ENCODE data around the gene DRAXIN.

DRAXIN gene

DNA sequence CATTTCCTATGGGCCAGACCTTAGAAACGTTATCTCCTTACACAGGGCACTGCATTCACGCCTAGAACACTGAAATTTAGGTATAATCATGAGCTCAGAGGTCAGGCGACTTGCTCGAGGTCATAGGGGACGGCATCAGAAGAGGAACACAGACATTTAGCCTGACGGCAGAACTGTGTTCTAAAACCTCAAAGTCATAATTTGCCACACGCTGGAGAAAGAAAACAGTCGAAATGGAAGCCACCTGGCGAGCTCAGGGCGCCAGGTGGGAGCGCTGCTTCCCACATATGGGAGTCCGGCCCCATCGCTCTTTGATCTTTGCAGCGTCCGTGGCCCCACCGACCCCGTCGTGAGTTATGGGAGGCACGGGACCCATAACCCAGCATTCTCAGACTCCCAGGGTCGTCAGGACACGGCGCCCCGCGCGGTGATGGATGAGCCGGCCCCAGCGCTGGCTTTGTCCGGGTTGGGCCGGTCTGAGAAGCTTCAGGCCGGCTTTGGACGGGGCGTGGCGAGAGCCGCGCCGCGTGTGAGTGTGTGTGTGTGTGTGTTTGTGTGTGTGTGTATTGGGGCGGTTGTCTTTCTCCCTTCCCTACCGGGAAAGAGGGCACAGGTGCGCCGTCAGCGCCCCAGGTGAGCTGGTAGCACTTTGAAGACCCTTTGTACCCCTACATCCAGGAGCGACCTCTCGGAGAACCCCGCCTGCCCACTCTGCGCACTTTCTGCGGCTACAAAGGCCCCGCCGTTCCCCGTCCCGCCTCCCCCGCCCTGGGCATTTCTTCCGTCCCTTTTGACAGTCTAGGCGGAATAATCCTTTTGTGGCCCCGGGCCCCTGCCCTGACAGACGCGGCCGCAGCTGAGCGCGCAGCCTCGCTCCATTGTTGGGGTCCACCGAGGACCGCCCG is 861 bp upstream of the DRAXIN start:
- DNase-seq (ENCODE audit: low spot score) = no peak

- no peak for DNase-seq (ENCODE audit: low spot score)
These were observed 610 bp downstream of the DRAXIN start for GRCh38 chr1:11691928-11692711.

DNA sequence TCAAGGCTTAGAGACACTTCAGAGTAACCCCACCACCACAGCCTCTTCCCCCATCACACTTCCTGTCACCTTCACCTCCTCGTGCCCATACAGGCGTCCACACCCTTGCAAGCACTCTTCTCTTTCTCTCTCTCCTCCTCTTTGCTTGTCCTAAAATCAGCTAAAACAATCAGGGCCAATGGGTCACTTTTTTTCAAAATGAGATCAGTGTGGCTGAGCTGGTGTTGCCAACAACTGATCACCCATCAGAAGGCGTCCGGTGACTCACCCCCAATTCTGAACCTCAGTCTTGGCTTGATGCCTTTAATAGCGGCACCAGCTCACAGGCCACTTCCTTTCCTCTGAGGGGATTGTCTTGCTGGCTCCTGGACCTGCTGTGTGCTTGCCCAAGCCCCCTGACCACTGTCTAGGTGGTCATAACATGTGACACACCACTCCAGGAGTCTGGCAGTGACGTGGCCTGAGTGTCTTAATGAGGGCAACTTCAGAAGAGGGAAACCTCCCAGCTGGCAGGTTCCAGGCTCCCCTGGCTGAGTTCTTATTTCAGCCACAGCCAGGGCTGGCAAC is 1.6 kb downstream of the DRAXIN start:
- peak; percentile 92 for DNase-seq (ENCODE audit: low spot score)

GRCh38 chr1:11693917-11694316 is 2.4 kb downstream of the DRAXIN start:
- DNase-seq (ENCODE audit: low spot score) = no peak

- no peak for DNase-seq (ENCODE audit: low spot score)
These were observed 4.4 kb downstream of the DRAXIN start for GRCh38 chr1:11695861-11696260.

- no peak for DNase-seq (ENCODE audit: low spot score)
These were observed 5.8 kb downstream of the DRAXIN start for GRCh38 chr1:11697188-11697892.

- DNase-seq (ENCODE audit: low spot score) = no peak
These were observed 6.3 kb downstream of the DRAXIN start for GRCh38 chr1:11697893-11698210.

- no peak for DNase-seq (ENCODE audit: low spot score)
These were observed 9.3 kb downstream of the DRAXIN start for GRCh38 chr1:11700601-11701467.

GRCh38 chr1:11701551-11701961 is 10.0 kb downstream of the DRAXIN start:
- peak; percentile 51 for DNase-seq (ENCODE audit: low spot score)

DNA sequence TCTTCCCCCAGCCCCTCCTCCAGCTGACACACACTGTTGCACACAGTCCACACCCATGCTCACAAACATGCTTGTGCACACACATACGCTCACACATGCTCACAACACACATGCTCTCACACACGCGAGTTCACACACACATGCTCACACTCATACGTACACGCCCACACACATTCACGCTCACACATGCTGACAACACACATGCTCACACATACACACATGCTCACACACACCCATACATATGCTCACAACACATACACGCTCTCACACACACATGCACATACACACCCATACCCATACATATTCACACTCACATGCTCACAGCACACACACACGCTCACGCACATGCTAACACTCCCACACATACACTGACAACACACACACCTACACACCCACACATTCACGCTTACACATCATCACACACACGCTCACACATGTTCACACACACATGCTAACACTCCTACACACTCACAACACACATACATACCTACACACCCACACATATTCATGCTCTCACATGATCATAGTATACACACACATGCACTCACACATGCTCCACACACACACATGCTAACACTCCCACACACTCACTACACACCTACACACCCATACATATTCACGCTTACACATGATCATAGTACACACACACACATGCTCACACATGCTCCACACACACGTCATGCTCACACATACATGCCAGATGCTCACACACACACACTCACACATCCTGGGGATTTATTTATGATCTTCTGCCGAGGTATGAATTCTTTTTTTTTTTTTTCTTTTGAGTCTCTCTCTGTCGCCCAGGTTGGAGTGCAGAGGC is 10.7 kb downstream of the DRAXIN start:
- no peak for DNase-seq (ENCODE audit: low spot score)

- no peak for DNase-seq (ENCODE audit: low spot score)
These were observed 12.1 kb downstream of the DRAXIN start for GRCh38 chr1:11703357-11704193.

- no peak for DNase-seq (ENCODE audit: low spot score)
These were observed 12.7 kb downstream of the DRAXIN start for GRCh38 chr1:11704194-11704529.

- no peak for DNase-seq (ENCODE audit: low spot score)
These were observed 13.4 kb downstream of the DRAXIN start for GRCh38 chr1:11704691-11705475.

GRCh38 chr1:11705596-11705995 is 14.1 kb downstream of the DRAXIN start:
- no peak for DNase-seq (ENCODE audit: low spot score)

GRCh38 chr1:11706292-11706691 is 14.8 kb downstream of the DRAXIN start:
- DNase-seq (ENCODE audit: low spot score) = no peak

DNA sequence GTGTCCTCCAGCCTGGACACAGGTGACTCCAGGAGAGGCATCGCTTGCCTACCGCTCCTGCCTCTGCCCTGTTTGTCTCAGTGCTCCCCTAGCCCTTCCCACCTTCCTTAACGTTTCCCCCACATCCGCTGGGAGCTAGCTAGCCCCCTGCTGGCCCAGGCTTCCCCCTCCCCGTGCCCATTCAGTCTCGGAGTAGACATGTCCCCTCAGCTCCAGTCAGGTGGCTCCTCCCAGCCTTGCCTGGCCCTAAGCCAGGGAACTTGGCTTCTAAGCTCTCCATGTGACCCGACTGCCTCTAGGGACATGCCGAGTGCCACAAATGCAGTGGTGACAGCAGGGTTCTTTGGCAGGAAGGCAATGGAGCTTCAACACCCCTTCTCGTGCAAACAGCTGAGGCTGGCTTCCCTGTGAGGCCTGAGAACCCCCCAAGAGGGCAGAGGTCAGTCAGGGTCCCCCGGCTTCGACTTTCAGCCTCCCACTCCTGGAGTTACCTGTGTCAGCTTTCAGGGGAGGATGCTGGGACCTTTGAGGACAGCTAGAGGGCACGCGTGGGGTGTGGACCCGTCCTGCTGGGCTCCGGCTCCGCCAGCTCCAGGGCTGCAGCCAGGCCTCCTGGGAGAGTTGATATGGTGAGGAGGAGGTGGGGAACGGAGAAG is 16.2 kb downstream of the DRAXIN start:
- no peak for DNase-seq (ENCODE audit: low spot score)

DNA sequence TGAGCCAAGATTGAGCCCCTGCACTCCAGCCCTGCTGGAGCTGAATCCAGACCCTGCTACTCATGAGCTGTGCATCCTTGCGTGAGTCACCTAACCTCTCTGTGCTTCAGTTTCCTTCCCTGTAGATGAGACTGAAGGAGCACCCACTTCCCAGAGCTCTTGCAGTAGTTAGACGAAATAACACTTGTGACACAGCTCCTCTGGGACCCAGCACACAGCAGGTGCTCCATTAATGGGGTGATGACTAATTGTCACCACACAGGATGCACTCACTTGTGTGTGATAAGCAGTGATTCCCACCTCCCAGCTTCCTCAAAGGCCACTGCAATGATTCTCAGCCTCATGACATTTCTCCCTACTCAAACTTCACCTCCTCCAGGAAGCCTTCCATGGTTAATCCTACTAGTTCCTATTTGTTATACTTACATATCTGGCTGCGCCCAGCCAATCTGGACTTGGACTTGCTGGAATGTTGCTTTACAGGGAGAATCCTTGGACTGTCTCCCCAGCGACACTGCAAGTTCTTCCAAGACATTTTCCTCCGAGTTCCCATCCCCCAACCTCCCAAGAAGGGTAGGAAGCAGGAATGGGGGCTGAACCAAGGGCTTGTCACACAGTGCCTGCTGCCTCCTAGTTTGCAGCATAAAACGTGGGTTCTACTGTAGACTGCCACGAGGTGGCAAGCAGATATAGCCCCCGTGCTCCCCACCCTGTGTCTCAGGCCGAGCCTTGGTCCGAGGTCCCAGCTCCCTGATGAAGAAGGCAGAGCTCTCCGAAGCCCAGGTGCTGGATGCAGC is 17.2 kb downstream of the DRAXIN start:
- no peak for DNase-seq (ENCODE audit: low spot score)

DNA sequence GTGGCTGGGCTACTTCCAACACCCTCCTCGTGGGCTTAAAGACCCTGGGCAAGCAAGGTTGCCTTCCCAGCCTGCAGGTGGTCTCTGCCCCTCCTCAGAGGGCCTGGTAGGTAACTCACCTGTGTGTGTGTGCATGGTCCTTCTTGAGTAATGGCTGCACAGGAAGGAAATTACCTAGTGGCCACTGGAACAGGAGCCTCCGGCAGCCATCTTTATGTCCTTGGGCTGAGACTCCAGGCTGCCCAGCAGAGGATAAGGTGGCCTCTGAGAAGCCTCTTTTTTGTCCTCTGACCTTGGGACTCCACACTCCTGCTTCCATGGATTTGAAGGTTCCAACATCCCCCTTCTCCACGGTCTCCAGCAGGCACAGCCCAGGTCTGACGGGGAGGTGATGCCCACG is 20.0 kb downstream of the DRAXIN start:
- no peak for DNase-seq (ENCODE audit: low spot score)

Data from GM03348 (cell line).